Measurements from ENCODE around the gene ZBTB5. TPM values are rescaled to one million over a fixed set of nuclear protein-coding genes. Genes with fewer than 3 reads are reported as not detected.

ZBTB5 gene
- total RNA-seq, 1 experiment from 2014 or later, result 9.1 TPM

GRCh38 chr9:37399336-37399735 lies 65.9 kb downstream of the ZBTB5 start:
- Histone ChIP-seq H3K14ac (ENCODE audit: insufficient read depth, low read length) (no peak overlapping the region), H2BK20ac (ENCODE audit: low read depth, low read length, poor library complexity, severe bottlenecking) (no peak overlapping the region), H3K4ac (ENCODE audit: low read depth, low read length) (no peak overlapping the region), H3K79me2 (ENCODE audit: insufficient read depth, low read length) (no peaks in the 10 kb centered on the region), H3K9ac (ENCODE audit: extremely low read depth, insufficient read length, low read length) (no peak overlapping the region), H2AFZ (ENCODE audit: low read length) (no peak overlapping the region), H3K27me3 (ENCODE audit: insufficient read depth, low read length) (no peaks in the 10 kb centered on the region), H2BK5ac (ENCODE audit: insufficient read length, low read length) (no peak overlapping the region), H3K23ac (ENCODE audit: insufficient read length, low read depth, low read length) (no peak overlapping the region), H3K79me1 (ENCODE audit: insufficient read depth, low read depth, low read length, poor library complexity, severe bottlenecking) (no peaks in the 10 kb centered on the region), H3K56ac (ENCODE audit: insufficient read length, low read depth, low read length) (no peak overlapping the region), H3K18ac (ENCODE audit: insufficient read length, low read depth, low read length) (no peak overlapping the region), H3K4me1 (ENCODE audit: insufficient read depth, low read length) (no peaks in the 10 kb centered on the region), H3K27ac (ENCODE audit: insufficient read length, low read depth, low read length) (no peak overlapping the region), H4K20me1 (ENCODE audit: control insufficient read depth, insufficient read depth, insufficient read length) (no peaks in the 10 kb centered on the region), H4K5ac (ENCODE audit: insufficient read length, low read depth, low read length) (no peak overlapping the region), H4K8ac (replicated peaks; ENCODE audit: insufficient read length, low read depth, low read length) (no peak overlapping the region), H3T11ph (ENCODE audit: low read length) (no peak overlapping the region), H4K91ac (ENCODE audit: insufficient read length, low read depth, low read length) (no peak overlapping the region), H2BK15ac (ENCODE audit: low read depth, low read length) (no peak overlapping the region), H3K23me2 (ENCODE audit: insufficient read length, low read depth, low read length, poor library complexity, severe bottlenecking) (no peaks in the 10 kb centered on the region), H3K4me2 (ENCODE audit: insufficient read depth, insufficient read length, low read length) (no peak overlapping the region), H2BK120ac (ENCODE audit: low read depth, low read length, poor library complexity, severe bottlenecking) (no peak overlapping the region), H3K9me3 (ENCODE audit: control insufficient read depth, low read depth, low read length) (no peaks in the 10 kb centered on the region), H2BK12ac (ENCODE audit: insufficient read length, low read depth, low read length) (no peak overlapping the region), H2AK5ac (ENCODE audit: insufficient read length, low read length) (no peak overlapping the region)
- Mint-ChIP-seq H3K27ac (no peak overlapping the region; a peak in 1 of 7 replicates), H3K36me3 (ENCODE audit: insufficient read depth in 1 of 3, low read depth in 3 of 3) (no peaks in the 10 kb centered on the region), H3K4me1 (peaks cover 0 to 4% of the 10 kb centered on the region in 2 experiments; a peak in 1 of 4 replicates), H3K27me3 (ENCODE audit: low read depth) (no peaks in the 10 kb centered on the region; the same call in 1 of the 2 replicates), H3K4me3 (no peak overlapping the region), H3K9me3 (no peaks in the 10 kb centered on the region)
- no peak for DNase-seq
- WGBS (ENCODE audit: extremely low coverage, insufficient read length, low lambda C conversion rate), result no CpG with 5 or more reads among the region's 2 CpGs
- TF ChIP-seq CTCF (conservative IDR thresholded peaks at IDR 0.05), result no peak

Data from H9 (cell line).